ENCODE measurements around the gene MARVELD3.
A peak's percentile ranks its signal among the peaks of the same experiment; 100 is the strongest.

MARVELD3 gene

DNA sequence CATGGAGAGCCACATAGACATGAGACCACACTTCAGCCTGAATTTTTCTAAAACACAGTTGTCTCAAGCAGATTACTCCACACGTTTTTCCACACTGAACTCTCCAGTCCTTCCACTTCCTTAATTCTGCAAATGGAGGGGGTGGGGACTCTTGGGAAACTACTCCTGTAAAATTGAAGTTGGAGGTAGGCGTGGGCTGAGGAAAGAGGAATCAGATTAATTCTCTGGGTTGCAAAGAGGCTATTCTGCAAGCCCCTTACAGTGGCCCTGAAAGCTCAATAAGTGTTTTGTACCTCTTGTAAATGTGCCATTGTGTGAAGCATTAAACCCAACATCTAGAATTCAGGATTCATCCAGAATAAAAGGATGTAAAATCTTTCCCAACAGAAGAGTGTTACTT lies 9.6 kb downstream of the MARVELD3 start:
- TF ChIP-seq YY1 (IDR thresholded peaks at IDR 0.05; ENCODE audit: low read depth) (no peak), EP300 (IDR thresholded peaks at IDR 0.05; ENCODE audit: borderline replicate concordance) (no peak), ZBTB7A (IDR thresholded peaks at IDR 0.05; ENCODE audit: low read depth) (no peak), RAD21 (IDR thresholded peaks at IDR 0.05; ENCODE audit: low read depth) (no peak), NFIC (IDR thresholded peaks at IDR 0.05) (no peak)
- TF ChIP-seq, protein P1, sequence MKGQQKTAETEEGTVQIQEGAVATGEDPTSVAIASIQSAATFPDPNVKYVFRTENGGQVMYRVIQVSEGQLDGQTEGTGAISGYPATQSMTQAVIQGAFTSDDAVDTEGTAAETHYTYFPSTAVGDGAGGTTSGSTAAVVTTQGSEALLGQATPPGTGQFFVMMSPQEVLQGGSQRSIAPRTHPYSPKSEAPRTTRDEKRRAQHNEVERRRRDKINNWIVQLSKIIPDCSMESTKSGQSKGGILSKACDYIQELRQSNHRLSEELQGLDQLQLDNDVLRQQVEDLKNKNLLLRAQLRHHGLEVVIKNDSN (IDR thresholded peaks at IDR 0.05) = no peak

DNA sequence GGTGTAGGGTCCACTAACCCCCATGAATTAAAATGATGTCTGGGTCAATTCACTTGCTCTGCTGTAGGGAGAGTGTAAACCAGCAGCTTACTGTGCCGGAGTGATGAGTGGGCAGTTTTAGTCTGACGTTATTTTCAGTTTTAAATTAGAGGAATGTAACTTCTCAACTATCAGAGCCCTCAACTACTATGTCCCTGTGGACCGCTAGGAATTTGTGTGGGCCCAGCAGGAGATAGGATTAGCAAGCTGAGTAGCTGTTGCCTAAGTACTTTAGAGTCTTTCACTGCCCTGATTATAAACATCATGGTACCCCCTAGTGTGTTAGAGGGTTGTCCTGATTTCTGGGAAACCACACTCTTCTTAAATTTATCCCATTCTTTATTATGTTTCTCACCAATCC lies 11.4 kb downstream of the MARVELD3 start:
- TF ChIP-seq TEAD4 (IDR thresholded peaks at IDR 0.05) (peak; percentile 35; the same call in 1 of the 2 replicates), FOXM1 (IDR thresholded peaks at IDR 0.05; ENCODE audit: borderline replicate concordance, low read depth) (no peak), NFIC (IDR thresholded peaks at IDR 0.05) (no peak), CREB1 (IDR thresholded peaks at IDR 0.05; ENCODE audit: low read depth) (no peak)

DNA sequence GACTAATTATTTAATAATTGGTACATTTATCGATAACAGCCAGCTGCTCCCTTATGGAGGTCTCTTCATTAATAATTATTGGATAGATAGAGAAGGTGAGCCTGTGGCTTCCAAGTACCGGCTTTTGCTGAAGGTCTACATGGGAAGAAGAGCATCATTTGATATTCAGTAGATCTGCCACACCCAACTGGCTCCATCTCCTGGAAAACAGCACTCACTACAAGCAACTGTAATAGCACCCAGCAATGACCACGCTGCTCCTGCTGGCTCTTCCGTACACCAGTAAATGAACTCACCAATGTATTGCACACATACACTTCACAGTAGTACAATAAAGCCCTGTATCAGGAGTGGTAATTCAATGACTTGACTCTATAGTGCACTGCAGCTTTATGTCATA lies 19.5 kb downstream of the MARVELD3 start:
- TF ChIP-seq, protein P2, sequence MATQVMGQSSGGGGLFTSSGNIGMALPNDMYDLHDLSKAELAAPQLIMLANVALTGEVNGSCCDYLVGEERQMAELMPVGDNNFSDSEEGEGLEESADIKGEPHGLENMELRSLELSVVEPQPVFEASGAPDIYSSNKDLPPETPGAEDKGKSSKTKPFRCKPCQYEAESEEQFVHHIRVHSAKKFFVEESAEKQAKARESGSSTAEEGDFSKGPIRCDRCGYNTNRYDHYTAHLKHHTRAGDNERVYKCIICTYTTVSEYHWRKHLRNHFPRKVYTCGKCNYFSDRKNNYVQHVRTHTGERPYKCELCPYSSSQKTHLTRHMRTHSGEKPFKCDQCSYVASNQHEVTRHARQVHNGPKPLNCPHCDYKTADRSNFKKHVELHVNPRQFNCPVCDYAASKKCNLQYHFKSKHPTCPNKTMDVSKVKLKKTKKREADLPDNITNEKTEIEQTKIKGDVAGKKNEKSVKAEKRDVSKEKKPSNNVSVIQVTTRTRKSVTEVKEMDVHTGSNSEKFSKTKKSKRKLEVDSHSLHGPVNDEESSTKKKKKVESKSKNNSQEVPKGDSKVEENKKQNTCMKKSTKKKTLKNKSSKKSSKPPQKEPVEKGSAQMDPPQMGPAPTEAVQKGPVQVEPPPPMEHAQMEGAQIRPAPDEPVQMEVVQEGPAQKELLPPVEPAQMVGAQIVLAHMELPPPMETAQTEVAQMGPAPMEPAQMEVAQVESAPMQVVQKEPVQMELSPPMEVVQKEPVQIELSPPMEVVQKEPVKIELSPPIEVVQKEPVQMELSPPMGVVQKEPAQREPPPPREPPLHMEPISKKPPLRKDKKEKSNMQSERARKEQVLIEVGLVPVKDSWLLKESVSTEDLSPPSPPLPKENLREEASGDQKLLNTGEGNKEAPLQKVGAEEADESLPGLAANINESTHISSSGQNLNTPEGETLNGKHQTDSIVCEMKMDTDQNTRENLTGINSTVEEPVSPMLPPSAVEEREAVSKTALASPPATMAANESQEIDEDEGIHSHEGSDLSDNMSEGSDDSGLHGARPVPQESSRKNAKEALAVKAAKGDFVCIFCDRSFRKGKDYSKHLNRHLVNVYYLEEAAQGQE (IDR thresholded peaks at IDR 0.05; ENCODE audit: low read depth) = no peak
- TF ChIP-seq RAD21 (IDR thresholded peaks at IDR 0.05; ENCODE audit: low read depth) (peak; percentile 53), EP300 (IDR thresholded peaks at IDR 0.05; ENCODE audit: borderline replicate concordance) (no peak)

DNA sequence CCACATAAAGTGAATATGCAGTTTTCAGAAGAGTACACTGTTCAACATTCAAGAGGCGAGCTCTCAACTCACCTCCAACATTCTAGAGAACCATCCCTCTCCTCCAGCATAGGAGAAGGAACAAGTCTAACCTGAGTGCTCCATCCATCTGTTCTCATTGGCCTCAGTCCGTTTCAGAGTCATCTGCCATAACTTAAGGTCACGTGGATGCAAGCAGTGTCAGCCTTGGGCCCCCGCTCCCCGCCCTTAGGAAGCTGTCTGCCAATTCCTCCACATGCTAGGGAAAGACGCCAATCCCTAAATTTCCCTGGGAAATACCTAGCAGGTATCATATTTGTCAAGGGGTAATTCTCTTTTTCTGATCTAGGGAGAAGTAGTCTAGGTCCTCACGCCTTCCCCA lies 21.4 kb downstream of the MARVELD3 start:
- TF ChIP-seq ZBTB7A (IDR thresholded peaks at IDR 0.05; ENCODE audit: low read depth) (no peak), TAF1 (IDR thresholded peaks at IDR 0.05; ENCODE audit: low read depth) (no peak), RAD21 (IDR thresholded peaks at IDR 0.05; ENCODE audit: low read depth) (no peak), CREB1 (IDR thresholded peaks at IDR 0.05; ENCODE audit: low read depth) (no peak)

DNA sequence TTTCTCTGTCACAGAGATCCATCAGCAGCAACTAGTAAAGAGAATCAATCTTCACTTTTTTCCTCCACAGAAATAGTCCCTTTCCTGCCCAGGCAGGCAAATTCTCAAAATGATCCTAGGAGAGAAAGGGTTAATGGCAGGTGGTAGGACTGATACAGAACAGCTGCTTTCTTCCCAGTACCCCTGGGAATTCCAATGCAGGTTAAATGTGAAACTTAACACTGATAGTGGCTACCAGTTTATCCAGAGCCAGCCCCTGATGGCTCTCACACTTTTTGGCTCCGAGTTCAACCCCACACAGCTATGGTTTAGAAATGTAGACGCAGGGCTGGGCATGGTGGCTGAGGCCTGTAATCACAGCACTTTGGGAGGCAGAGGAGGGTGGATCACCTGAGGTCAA lies 22.2 kb downstream of the MARVELD3 start:
- TF ChIP-seq YY1 (IDR thresholded peaks at IDR 0.05; ENCODE audit: low read depth) (no peak), EGR1 (IDR thresholded peaks at IDR 0.05) (no peak), FOXM1 (IDR thresholded peaks at IDR 0.05; ENCODE audit: borderline replicate concordance, low read depth) (no peak), CEBPB (IDR thresholded peaks at IDR 0.05) (no peak), EP300 (IDR thresholded peaks at IDR 0.05; ENCODE audit: borderline replicate concordance) (no peak), CREB1 (IDR thresholded peaks at IDR 0.05; ENCODE audit: low read depth) (no peak), RAD21 (IDR thresholded peaks at IDR 0.05; ENCODE audit: low read depth) (no peak), NFIC (IDR thresholded peaks at IDR 0.05) (no peak), TCF12 (IDR thresholded peaks at IDR 0.05; ENCODE audit: low read depth) (no peak), ZBTB7A (IDR thresholded peaks at IDR 0.05; ENCODE audit: low read depth) (no peak)
- TF ChIP-seq, protein P2 (IDR thresholded peaks at IDR 0.05; ENCODE audit: low read depth) = no peak
- TF ChIP-seq, protein P1 (IDR thresholded peaks at IDR 0.05) = no peak
- TF ChIP-seq, protein P3, sequence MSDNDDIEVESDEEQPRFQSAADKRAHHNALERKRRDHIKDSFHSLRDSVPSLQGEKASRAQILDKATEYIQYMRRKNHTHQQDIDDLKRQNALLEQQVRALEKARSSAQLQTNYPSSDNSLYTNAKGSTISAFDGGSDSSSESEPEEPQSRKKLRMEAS (IDR thresholded peaks at IDR 0.05) = no peak

DNA sequence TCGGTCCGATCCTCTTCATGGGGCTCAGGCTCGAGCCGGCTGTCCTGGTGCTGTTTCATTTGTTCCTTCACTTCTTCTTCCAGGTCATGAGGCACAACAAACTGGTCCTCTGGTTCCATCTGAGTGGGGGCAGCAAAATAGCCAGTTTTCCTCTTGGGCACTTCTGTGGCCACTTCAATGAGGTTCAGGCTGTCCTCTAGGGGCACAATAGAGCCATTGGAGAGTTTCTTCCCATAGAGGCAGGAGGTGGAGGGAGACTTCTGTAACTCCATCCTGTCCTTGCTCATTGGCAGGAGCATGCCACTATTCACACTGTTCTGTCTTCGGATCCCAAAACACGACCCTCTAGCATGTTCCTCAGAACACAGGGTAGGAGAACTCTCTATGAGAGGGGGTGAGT lies 22.9 kb downstream of the MARVELD3 start:
- no peak for TF ChIP-seq YY1 (IDR thresholded peaks at IDR 0.05; ENCODE audit: low read depth)
- TF ChIP-seq EP300 (IDR thresholded peaks at IDR 0.05; ENCODE audit: borderline replicate concordance) = no peak
- TF ChIP-seq, protein P3 (IDR thresholded peaks at IDR 0.05) = no peak
- no peak for TF ChIP-seq CEBPB (IDR thresholded peaks at IDR 0.05)
- no peak for TF ChIP-seq FOXM1 (IDR thresholded peaks at IDR 0.05; ENCODE audit: borderline replicate concordance, low read depth)
- no peak for TF ChIP-seq NFIC (IDR thresholded peaks at IDR 0.05)
- peak; percentile 33; the same call in 1 of the 2 replicates for TF ChIP-seq RAD21 (IDR thresholded peaks at IDR 0.05; ENCODE audit: low read depth)
- TF ChIP-seq, protein P1 (IDR thresholded peaks at IDR 0.05) = no peak

DNA sequence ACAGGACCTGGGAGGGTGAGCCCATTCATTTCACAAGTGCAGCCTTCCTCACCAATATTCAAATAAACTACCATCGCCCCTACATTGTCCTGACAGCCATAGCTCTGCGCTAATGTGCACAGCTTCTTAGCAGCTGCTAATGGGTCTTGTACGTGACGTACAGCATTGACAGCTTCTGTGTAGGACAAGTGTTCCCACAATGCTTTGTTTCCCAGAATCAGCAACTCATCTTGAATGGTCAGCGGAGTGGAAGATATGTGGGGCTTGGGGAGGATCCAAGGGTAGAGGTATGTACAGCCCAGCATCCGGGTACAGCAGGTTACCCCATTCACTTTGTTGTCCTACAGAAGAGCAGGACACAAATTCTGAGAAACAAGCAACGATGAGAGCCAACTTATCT lies 23.7 kb downstream of the MARVELD3 start:
- TF ChIP-seq TEAD4 (IDR thresholded peaks at IDR 0.05) = no peak
- no peak for TF ChIP-seq TAF1 (IDR thresholded peaks at IDR 0.05; ENCODE audit: low read depth)
- TF ChIP-seq, protein P1 (IDR thresholded peaks at IDR 0.05) = no peak
- TF ChIP-seq, protein P2 (IDR thresholded peaks at IDR 0.05; ENCODE audit: low read depth) = no peak
- TF ChIP-seq EP300 (IDR thresholded peaks at IDR 0.05; ENCODE audit: borderline replicate concordance) = no peak
- TF ChIP-seq, protein P3 (IDR thresholded peaks at IDR 0.05) = no peak
- TF ChIP-seq FOXM1 (IDR thresholded peaks at IDR 0.05; ENCODE audit: borderline replicate concordance, low read depth) = no peak
- TF ChIP-seq CREB1 (IDR thresholded peaks at IDR 0.05; ENCODE audit: low read depth) = no peak
- TF ChIP-seq CEBPB (IDR thresholded peaks at IDR 0.05) = no peak
- no peak for TF ChIP-seq YY1 (IDR thresholded peaks at IDR 0.05; ENCODE audit: low read depth)
- no peak for TF ChIP-seq EGR1 (IDR thresholded peaks at IDR 0.05)
- no peak for TF ChIP-seq ZBTB7A (IDR thresholded peaks at IDR 0.05; ENCODE audit: low read depth)
- TF ChIP-seq RAD21 (IDR thresholded peaks at IDR 0.05; ENCODE audit: low read depth) = no peak
- TF ChIP-seq NFIC (IDR thresholded peaks at IDR 0.05) = no peak

Data from Ishikawa (cell line).